K562 (cell line): ENCODE results near the gene IFI6. TPM values are rescaled to one million over a fixed set of nuclear protein-coding genes. Genes with fewer than 3 reads are reported as not detected.
A peak's percentile ranks its signal among the peaks of the same experiment; 100 is the strongest.

ENCODE experiments used
- ATF7 ChIP-seq: fragments of 450-650 bp; IDR thresholded peaks from 2 replicates; pipeline ENCODE4 v1.7.1; 2014; ENCODE audit warnings: mild to moderate bottlenecking, moderate library complexity
- CTBP1 ChIP-seq: fragments of 450-650 bp; IDR thresholded peaks from 2 replicates; pipeline ENCODE4 v1.6.1; 2016; ENCODE audit warnings: borderline replicate concordance
- JUND ChIP-seq, 2 experiments: IDR thresholded peaks; 2 replicates in 1 of 2; 3 replicates in 1 of 2; pipeline ENCODE4 v1.6.1; 2011; ENCODE audit warnings: borderline replicate concordance in 2 of 2, low read depth in 2 of 2, low read length in 2 of 2, improper control_type of control experiment in 1 of 2, missing biosample characterization in 1 of 2, missing genetic modification characterization in 1 of 2, missing genetic modification reagents in 1 of 2
- KHSRP ChIP-seq: fragments of 450-650 bp; IDR thresholded peaks from 2 replicates; pipeline ENCODE4 v1.6.1; 2017
- SMC3 ChIP-seq: conservative IDR thresholded peaks from 2 replicates; pipeline ENCODE4 v1.6.1; 2011; ENCODE audit warnings: low read depth, low read length, improper control_type of control experiment; ENCODE audit not compliant: insufficient read depth
- TBP ChIP-seq: optimal IDR thresholded peaks from 2 replicates; pipeline ENCODE3; 2011; ENCODE audit warnings: low read depth, low read length, improper control_type of control experiment
- ZC3H8 ChIP-seq: fragments of 450-650 bp; IDR thresholded peaks from 2 replicates; pipeline ENCODE4 v1.6.1; 2017
- ZFX ChIP-seq: sonication (generic); formaldehyde crosslinking; IDR thresholded peaks from 2 replicates; pipeline ENCODE4 v1.8.0; 2022; ENCODE audit warnings: mild to moderate bottlenecking, missing genetic modification reagents, moderate library complexity
- ZNF507 ChIP-seq: conservative IDR thresholded peaks from 2 replicates; pipeline ENCODE4 v1.6.1; 2017; ENCODE audit warnings: missing genetic modification characterization, missing compliant biosample characterization
- polyA plus RNA-seq, 8 experiments: library from polyadenylated mRNA; depleted of rRNA in 4 of 8; stranded (reverse) in 5 of 8; unstranded in 3 of 8; fragments of >200 nt; fragmentation: Nextera tagmentation in 2 of 8; fragmentation: Illumina TruSeq in 1 of 8; extraction: Ambion mirVana in 2 of 8; extraction: Trizol in 1 of 8; gene quantifications; 2 replicates each; pipeline versions ENCODE4 v1.2.1 to v1.2.3, GENCODE V29; 2011 to 2014; ENCODE audit warnings: inconsistent platforms in 1 of 8, missing spikeins in 1 of 8
- total RNA-seq, 7 experiments: library from RNA; depleted of rRNA in 6 of 7; stranded (reverse); fragments of >200 nt in 6 of 7; fragmentation: Illumina TruSeq in 2 of 7; extraction: Trizol in 2 of 7; gene quantifications; 2 replicates each; pipeline versions ENCODE4 v1.2.1 to v1.2.3, GENCODE V29; 2011 to 2021; ENCODE audit warnings: low replicate concordance in 1 of 7
- TF ChIP-seq, protein P1 (sequence below), 2 experiments: fragments of 450-650 bp; formaldehyde crosslinking in 1 of 2; IDR thresholded peaks; 2 replicates each; pipeline versions ENCODE4 v1.4.0 to v1.6.1; 2014 to 2020; ENCODE audit warnings: mild to moderate bottlenecking in 2 of 2, borderline replicate concordance in 1 of 2, low read depth in 1 of 2
- TF ChIP-seq, protein P2 (sequence below): fragments of 250-450 bp; sonication (Bioruptor Pico); IDR thresholded peaks from 2 replicates; pipeline ENCODE4 v1.8.0; 2021; ENCODE audit warnings: moderate library complexity, mild to moderate bottlenecking, inconsistent platforms
- TF ChIP-seq, protein P3 (sequence below): fragments of 250-450 bp; sonication (Bioruptor Pico); IDR thresholded peaks from 2 replicates; pipeline ENCODE4 v1.5.0; 2021
- TF ChIP-seq, protein P4 (sequence below): IDR thresholded peaks from 2 replicates; pipeline ENCODE4 v1.6.1; 2011; ENCODE audit warnings: borderline replicate concordance, low read depth, mild to moderate bottlenecking, moderate library complexity, low read length; ENCODE audit not compliant: insufficient read depth, poor library complexity, severe bottlenecking

Gene IFI6
- total and polyA plus RNA-seq, 9 of the 15 experiments (the other 6 are each of a cell fraction or from before 2014, with no cell fraction given), result 0.17 to 4.5 (median 2.2) TPM

DNA sequence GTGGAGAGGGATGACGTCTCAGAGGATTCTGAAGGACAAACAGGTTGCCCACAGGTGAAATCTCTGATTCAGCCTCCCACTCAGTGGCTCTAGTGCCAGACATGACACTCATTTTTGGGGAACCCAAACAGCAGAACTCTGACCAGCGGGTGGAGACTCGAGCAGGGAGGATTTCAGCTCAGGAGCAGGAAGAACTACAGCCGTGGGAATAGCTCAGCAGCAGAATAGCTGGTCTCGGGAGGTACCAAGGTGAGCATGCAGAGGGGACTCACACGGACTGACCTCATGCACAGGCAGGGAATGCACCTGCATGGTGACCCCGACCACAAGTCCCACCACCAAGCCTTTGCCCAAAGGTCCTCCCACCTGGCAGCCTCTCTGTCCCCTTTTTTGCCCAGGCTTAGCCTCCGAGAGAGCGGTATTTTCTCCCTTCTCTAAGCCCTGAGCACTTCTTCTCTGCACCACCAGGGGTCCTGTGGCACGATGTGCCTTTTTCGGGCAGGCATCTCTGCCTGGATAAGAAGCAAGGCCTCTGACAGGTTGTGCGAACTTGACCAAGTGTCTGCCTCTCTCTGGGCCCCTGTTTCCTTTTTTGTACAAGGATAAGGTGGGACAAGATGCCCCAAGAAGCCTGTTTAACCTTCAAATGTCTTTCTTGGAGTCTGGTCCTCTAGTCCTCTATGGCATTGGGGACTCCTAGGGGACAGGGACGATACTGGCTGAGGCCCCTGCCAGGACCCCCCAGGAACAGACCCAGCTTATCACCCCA lies 28.2 kb downstream of the IFI6 start (continued):
- TF ChIP-seq, protein P1, sequence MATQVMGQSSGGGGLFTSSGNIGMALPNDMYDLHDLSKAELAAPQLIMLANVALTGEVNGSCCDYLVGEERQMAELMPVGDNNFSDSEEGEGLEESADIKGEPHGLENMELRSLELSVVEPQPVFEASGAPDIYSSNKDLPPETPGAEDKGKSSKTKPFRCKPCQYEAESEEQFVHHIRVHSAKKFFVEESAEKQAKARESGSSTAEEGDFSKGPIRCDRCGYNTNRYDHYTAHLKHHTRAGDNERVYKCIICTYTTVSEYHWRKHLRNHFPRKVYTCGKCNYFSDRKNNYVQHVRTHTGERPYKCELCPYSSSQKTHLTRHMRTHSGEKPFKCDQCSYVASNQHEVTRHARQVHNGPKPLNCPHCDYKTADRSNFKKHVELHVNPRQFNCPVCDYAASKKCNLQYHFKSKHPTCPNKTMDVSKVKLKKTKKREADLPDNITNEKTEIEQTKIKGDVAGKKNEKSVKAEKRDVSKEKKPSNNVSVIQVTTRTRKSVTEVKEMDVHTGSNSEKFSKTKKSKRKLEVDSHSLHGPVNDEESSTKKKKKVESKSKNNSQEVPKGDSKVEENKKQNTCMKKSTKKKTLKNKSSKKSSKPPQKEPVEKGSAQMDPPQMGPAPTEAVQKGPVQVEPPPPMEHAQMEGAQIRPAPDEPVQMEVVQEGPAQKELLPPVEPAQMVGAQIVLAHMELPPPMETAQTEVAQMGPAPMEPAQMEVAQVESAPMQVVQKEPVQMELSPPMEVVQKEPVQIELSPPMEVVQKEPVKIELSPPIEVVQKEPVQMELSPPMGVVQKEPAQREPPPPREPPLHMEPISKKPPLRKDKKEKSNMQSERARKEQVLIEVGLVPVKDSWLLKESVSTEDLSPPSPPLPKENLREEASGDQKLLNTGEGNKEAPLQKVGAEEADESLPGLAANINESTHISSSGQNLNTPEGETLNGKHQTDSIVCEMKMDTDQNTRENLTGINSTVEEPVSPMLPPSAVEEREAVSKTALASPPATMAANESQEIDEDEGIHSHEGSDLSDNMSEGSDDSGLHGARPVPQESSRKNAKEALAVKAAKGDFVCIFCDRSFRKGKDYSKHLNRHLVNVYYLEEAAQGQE (IDR thresholded peaks at IDR 0.05; ENCODE audit: borderline replicate concordance), result peak; percentile 63; the same call in 1 of the 2 replicates
- TF ChIP-seq, protein P1 (CRISPR knock-in tag; IDR thresholded peaks at IDR 0.05; ENCODE audit: low read depth), result no peak
- TF ChIP-seq TBP, result peak; percentile 24
- TF ChIP-seq ZNF507 (tag), result no peak
- peak; percentile 77 for TF ChIP-seq SMC3
- no peak for TF ChIP-seq KHSRP
- TF ChIP-seq ATF7, result 0 out of 2 replicates have a peak, but pooled peaks have one; percentile 24
- TF ChIP-seq, protein P2, sequence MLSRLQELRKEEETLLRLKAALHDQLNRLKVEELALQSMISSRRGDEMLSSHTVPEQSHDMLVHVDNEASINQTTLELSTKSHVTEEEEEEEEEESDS, result no peak
- peak; percentile 57; the same call in 1 of the 2 replicates for TF ChIP-seq CTBP1
- TF ChIP-seq, protein P3, sequence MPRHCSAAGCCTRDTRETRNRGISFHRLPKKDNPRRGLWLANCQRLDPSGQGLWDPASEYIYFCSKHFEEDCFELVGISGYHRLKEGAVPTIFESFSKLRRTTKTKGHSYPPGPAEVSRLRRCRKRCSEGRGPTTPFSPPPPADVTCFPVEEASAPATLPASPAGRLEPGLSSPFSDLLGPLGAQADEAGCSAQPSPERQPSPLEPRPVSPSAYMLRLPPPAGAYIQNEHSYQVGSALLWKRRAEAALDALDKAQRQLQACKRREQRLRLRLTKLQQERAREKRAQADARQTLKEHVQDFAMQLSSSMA (CRISPR knock-in tag), result no peak
- peak; percentile 35; the same call in 1 of the 2 replicates for TF ChIP-seq JUND (IDR thresholded peaks at IDR 0.05; ENCODE audit: borderline replicate concordance, low read depth, low read length)
- TF ChIP-seq JUND (tag; IDR thresholded peaks at IDR 0.05; ENCODE audit: borderline replicate concordance, low read depth, low read length), result no peak
- TF ChIP-seq, protein P4, sequence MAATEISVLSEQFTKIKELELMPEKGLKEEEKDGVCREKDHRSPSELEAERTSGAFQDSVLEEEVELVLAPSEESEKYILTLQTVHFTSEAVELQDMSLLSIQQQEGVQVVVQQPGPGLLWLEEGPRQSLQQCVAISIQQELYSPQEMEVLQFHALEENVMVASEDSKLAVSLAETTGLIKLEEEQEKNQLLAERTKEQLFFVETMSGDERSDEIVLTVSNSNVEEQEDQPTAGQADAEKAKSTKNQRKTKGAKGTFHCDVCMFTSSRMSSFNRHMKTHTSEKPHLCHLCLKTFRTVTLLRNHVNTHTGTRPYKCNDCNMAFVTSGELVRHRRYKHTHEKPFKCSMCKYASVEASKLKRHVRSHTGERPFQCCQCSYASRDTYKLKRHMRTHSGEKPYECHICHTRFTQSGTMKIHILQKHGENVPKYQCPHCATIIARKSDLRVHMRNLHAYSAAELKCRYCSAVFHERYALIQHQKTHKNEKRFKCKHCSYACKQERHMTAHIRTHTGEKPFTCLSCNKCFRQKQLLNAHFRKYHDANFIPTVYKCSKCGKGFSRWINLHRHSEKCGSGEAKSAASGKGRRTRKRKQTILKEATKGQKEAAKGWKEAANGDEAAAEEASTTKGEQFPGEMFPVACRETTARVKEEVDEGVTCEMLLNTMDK, result peak; percentile 70
- no peak for TF ChIP-seq ZC3H8
- TF ChIP-seq ZFX (CRISPR knock-in tag), result peak; percentile 24; the same call in 1 of the 2 replicates
